ENCODE data around the gene LMAN2L.

- TF ChIP-seq CTCF (IDR thresholded peaks at IDR 0.05) (no peak), POLR2A (IDR thresholded peaks at IDR 0.05) (no peak), POLR2AphosphoS5 (IDR thresholded peaks at IDR 0.05) (no peak)
These were observed 22.9 kb upstream of the LMAN2L start for GRCh38 chr2:96762529-96763311.
